GM23338 (cell line): ENCODE measurements around the gene CYP1B1. TPM values are rescaled to one million over a fixed set of nuclear protein-coding genes. Genes with fewer than 3 reads are reported as not detected.

Experiments
- ATAC-seq: fragments of 200-7000 bp; cut with Tn5 transposase; 3 replicates; pipeline ENCODE4 v1.9.1; 2020
- DNase-seq: peaks from one replicate; pipeline ENCODE4 v3.0.0-alpha.2; 2015; ENCODE audit warnings: low spot score
- H2AFZ ChIP-seq: fragments of 200-600 bp; sonication (generic); 2 replicates; pipeline ENCODE4 v1.8.0; 2016; ENCODE audit warnings: antibody characterized with exemption, mild to moderate bottlenecking, moderate library complexity
- H3F3A ChIP-seq: fragments of 200-600 bp; sonication (generic); replicated peaks from 2 replicates; pipeline ENCODE4 v1.8.0; 2017; ENCODE audit warnings: antibody characterized with exemption, mixed run types, low read depth
- H3K27ac ChIP-seq: fragments of 200-600 bp; sonication (generic); 2 replicates; pipeline ENCODE4 v1.6.1; 2016; ENCODE audit warnings: low read depth
- H3K27me3 ChIP-seq: fragments of 200-600 bp; sonication (generic); 2 replicates; pipeline ENCODE4 v1.8.0; 2016; ENCODE audit warnings: mild to moderate bottlenecking, mixed run types, moderate library complexity; ENCODE audit not compliant: insufficient read depth
- H3K36me3 ChIP-seq: fragments of 200-600 bp; sonication (generic); 2 replicates; pipeline ENCODE4 v1.8.0; 2016; ENCODE audit warnings: mild to moderate bottlenecking; ENCODE audit not compliant: insufficient read depth
- H3K4me1 ChIP-seq: fragments of 200-600 bp; sonication (generic); 2 replicates; pipeline ENCODE4 v1.8.0; 2016; ENCODE audit warnings: mild to moderate bottlenecking, moderate library complexity; ENCODE audit not compliant: insufficient read depth
- H3K4me2 ChIP-seq: fragments of 200-600 bp; sonication (generic); 2 replicates; pipeline ENCODE4 v1.7.1; 2017; ENCODE audit warnings: mixed run types
- H3K4me3 ChIP-seq: fragments of 200-600 bp; sonication (generic); 2 replicates; pipeline ENCODE4 v1.6.1; 2016; ENCODE audit warnings: mixed run types
- H3K79me2 ChIP-seq: fragments of 200-600 bp; sonication (generic); replicated peaks from 2 replicates; pipeline ENCODE4 v1.8.0; 2017; ENCODE audit warnings: mild to moderate bottlenecking; ENCODE audit not compliant: insufficient read depth
- H3K9me2 ChIP-seq: fragments of 200-600 bp; sonication (generic); 2 replicates; pipeline ENCODE4 v1.8.0; 2017; ENCODE audit not compliant: insufficient read depth
- H4K20me1 ChIP-seq: fragments of 200-600 bp; sonication (generic); replicated peaks from 2 replicates; pipeline ENCODE4 v1.8.0; 2017; ENCODE audit warnings: mild to moderate bottlenecking; ENCODE audit not compliant: insufficient read depth
- H3K27ac Mint-ChIP-seq: 2 replicates; pipeline ENCODE4 v1.8.0; 2020; ENCODE audit warnings: inconsistent platforms, mild to moderate bottlenecking, moderate library complexity, mixed read lengths
- H3K27me3 Mint-ChIP-seq: 3 replicates; pipeline ENCODE4 v1.8.0; 2022; ENCODE audit warnings: low read depth, mild to moderate bottlenecking, moderate library complexity, mixed read lengths, inconsistent platforms; ENCODE audit not compliant: insufficient read depth, poor library complexity
- H3K36me3 Mint-ChIP-seq: 3 replicates; pipeline ENCODE4 v1.8.0; 2021; ENCODE audit warnings: low read depth, mild to moderate bottlenecking, inconsistent platforms, moderate library complexity, mixed read lengths
- H3K4me1 Mint-ChIP-seq: 3 replicates; pipeline ENCODE4 v1.8.0; 2020; ENCODE audit warnings: mild to moderate bottlenecking, inconsistent platforms, mixed read lengths
- H3K4me3 Mint-ChIP-seq: 3 replicates; pipeline ENCODE4 v1.8.0; 2021; ENCODE audit warnings: moderate library complexity, mild to moderate bottlenecking, inconsistent platforms, mixed read lengths
- H3K9me3 Mint-ChIP-seq: 3 replicates; pipeline ENCODE4 v1.8.0; 2020; ENCODE audit warnings: moderate library complexity, mild to moderate bottlenecking, inconsistent platforms, mixed read lengths
- CREB1 ChIP-seq: fragments of 250-450 bp; sonication (Bioruptor Pico); IDR thresholded peaks from 2 replicates; pipeline ENCODE4 v1.5.0; 2020; ENCODE audit warnings: low read depth, mild to moderate bottlenecking, moderate library complexity
- CTCF ChIP-seq, 2 experiments: fragments of 200-600 bp in 1 of 2; sonication (generic) in 1 of 2; conservative IDR thresholded peaks; 2 replicates each; pipeline versions ENCODE4 v1.5.1 to v1.6.1; 2016 to 2017; ENCODE audit warnings: antibody characterized with exemption in 2 of 2, low read depth in 2 of 2, mild to moderate bottlenecking in 2 of 2, moderate library complexity in 1 of 2
- ETS1 ChIP-seq: IDR thresholded peaks from 2 replicates; pipeline ENCODE4 v1.6.1; 2016; ENCODE audit warnings: antibody characterized with exemption
- EZH2phosphoT487 ChIP-seq: fragments of 200-600 bp; sonication (generic); IDR thresholded peaks from one replicate; pipeline ENCODE4 v1.8.1; 2018; ENCODE audit warnings: antibody characterized with exemption; ENCODE audit not compliant: unreplicated experiment
- JUNB ChIP-seq: IDR thresholded peaks from one replicate; pipeline ENCODE4 v1.6.1; 2016; ENCODE audit warnings: antibody characterized with exemption; ENCODE audit not compliant: unreplicated experiment
- NANOG ChIP-seq: IDR thresholded peaks from 2 replicates; pipeline ENCODE4 v1.6.1; 2016; ENCODE audit warnings: antibody characterized with exemption, borderline replicate concordance
- POLR2AphosphoS5 ChIP-seq: IDR thresholded peaks from 2 replicates; pipeline ENCODE4 v1.6.1; 2016; ENCODE audit warnings: antibody characterized with exemption, low read depth
- STAT1 ChIP-seq: IDR thresholded peaks from one replicate; pipeline ENCODE4 v1.6.1; 2016; ENCODE audit warnings: antibody characterized with exemption; ENCODE audit not compliant: unreplicated experiment
- ZNF114 ChIP-seq: fragments of 250-450 bp; sonication (Bioruptor Pico); IDR thresholded peaks from 2 replicates; pipeline ENCODE4 v1.5.0; 2020; ENCODE audit warnings: mild to moderate bottlenecking, moderate library complexity
- ZNF331 ChIP-seq: fragments of 250-450 bp; sonication (Bioruptor Pico); IDR thresholded peaks from 2 replicates; pipeline ENCODE4 v1.5.0; 2020; ENCODE audit warnings: low read depth, mild to moderate bottlenecking, moderate library complexity
- polyA plus RNA-seq: library from polyadenylated mRNA; unstranded; fragments of >200 nt; fragmentation: Nextera tagmentation; extraction: Ambion mirVana; gene quantifications from 2 replicates; pipeline ENCODE4 v1.2.1, GENCODE V29; 2016
- total RNA-seq: library from RNA; depleted of rRNA; stranded (reverse); fragments of >200 nt; shearing (Covaris generic); gene quantifications from 2 replicates; pipeline ENCODE4 v1.2.3, GENCODE V29; 2014
- TF ChIP-seq, protein P1 (sequence below): fragments of 250-450 bp; sonication (Bioruptor Pico); IDR thresholded peaks from 2 replicates; pipeline ENCODE4 v1.5.0; 2020; ENCODE audit warnings: mild to moderate bottlenecking, moderate library complexity

The CYP1B1 gene
- total and polyA plus RNA-seq, 2 experiments from 2014 or later, result 3.3 to 6.2 TPM

DNA sequence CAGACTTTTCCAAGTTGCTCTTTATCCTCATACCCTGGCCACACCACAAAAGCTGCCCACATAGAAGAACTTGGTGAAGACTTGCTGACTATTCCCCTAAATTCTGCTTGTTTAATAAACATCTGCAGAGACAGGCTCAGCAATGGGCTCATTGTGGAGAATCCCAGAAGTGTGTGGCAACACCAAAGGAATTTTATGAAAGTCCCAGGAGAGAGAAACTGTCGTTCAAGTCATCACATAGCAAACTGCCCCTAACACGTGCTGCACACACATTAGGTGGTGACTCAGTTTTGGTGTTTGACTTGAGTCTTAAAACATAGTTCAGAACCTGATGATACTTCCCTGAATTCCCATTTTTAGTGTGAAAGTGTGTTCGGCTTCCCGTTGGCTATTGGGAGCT, 38.6 kb downstream of the CYP1B1 start (continued):
- TF ChIP-seq, protein P1, sequence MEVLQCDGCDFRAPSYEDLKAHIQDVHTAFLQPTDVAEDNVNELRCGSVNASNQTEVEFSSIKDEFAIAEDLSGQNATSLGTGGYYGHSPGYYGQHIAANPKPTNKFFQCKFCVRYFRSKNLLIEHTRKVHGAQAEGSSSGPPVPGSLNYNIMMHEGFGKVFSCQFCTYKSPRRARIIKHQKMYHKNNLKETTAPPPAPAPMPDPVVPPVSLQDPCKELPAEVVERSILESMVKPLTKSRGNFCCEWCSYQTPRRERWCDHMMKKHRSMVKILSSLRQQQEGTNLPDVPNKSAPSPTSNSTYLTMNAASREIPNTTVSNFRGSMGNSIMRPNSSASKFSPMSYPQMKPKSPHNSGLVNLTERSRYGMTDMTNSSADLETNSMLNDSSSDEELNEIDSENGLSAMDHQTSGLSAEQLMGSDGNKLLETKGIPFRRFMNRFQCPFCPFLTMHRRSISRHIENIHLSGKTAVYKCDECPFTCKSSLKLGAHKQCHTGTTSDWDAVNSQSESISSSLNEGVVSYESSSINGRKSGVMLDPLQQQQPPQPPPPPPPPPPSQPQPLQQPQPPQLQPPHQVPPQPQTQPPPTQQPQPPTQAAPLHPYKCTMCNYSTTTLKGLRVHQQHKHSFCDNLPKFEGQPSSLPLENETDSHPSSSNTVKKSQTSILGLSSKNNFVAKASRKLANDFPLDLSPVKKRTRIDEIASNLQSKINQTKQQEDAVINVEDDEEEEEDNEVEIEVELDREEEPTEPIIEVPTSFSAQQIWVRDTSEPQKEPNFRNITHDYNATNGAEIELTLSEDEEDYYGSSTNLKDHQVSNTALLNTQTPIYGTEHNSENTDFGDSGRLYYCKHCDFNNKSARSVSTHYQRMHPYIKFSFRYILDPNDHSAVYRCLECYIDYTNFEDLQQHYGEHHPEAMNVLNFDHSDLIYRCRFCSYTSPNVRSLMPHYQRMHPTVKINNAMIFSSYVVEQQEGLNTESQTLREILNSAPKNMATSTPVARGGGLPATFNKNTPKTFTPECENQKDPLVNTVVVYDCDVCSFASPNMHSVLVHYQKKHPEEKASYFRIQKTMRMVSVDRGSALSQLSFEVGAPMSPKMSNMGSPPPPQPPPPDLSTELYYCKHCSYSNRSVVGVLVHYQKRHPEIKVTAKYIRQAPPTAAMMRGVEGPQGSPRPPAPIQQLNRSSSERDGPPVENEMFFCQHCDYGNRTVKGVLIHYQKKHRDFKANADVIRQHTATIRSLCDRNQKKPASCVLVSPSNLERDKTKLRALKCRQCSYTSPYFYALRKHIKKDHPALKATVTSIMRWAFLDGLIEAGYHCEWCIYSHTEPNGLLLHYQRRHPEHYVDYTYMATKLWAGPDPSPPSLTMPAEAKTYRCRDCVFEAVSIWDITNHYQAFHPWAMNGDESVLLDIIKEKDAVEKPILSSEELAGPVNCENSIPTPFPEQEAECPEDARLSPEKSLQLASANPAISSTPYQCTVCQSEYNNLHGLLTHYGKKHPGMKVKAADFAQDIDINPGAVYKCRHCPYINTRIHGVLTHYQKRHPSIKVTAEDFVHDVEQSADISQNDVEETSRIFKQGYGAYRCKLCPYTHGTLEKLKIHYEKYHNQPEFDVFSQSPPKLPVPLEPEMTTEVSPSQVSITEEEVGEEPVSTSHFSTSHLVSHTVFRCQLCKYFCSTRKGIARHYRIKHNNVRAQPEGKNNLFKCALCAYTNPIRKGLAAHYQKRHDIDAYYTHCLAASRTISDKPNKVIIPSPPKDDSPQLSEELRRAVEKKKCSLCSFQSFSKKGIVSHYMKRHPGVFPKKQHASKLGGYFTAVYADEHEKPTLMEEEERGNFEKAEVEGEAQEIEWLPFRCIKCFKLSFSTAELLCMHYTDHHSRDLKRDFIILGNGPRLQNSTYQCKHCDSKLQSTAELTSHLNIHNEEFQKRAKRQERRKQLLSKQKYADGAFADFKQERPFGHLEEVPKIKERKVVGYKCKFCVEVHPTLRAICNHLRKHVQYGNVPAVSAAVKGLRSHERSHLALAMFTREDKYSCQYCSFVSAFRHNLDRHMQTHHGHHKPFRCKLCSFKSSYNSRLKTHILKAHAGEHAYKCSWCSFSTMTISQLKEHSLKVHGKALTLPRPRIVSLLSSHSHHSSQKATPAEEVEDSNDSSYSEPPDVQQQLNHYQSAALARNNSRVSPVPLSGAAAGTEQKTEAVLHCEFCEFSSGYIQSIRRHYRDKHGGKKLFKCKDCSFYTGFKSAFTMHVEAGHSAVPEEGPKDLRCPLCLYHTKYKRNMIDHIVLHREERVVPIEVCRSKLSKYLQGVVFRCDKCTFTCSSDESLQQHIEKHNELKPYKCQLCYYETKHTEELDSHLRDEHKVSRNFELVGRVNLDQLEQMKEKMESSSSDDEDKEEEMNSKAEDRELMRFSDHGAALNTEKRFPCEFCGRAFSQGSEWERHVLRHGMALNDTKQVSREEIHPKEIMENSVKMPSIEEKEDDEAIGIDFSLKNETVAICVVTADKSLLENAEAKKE (CRISPR knock-in tag), result no peak
- TF ChIP-seq POLR2AphosphoS5 (no peak), ZNF114 (CRISPR knock-in tag) (no peak), CREB1 (CRISPR knock-in tag) (no peak), CTCF (conservative IDR thresholded peaks at IDR 0.05; ENCODE audit: low read depth in 2 of 2) (no peak), JUNB (no peak)

DNA sequence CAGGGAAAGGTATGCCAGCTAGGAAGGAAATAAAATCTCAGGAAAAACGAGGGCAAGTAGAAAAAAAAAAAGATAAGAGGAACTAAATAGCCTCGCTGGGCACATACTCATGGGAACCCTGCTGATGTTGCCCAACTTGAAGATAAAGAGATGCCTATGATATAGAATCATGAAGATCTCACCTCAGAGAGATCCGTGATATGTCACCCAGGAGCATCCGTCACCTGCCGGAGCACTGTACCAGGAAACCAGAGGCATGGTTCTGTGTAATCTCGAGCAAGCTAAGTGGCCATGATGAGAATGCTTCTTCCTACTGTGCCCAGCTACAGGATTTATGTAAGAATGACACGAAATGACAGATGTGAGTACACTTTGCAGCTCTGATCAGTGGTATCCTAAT, 40.0 kb downstream of the CYP1B1 start:
- DNase-seq, result no peak
- Histone ChIP-seq H2AFZ (no peak overlapping the region), H3K27ac (no peak overlapping the region), H3K9me2 (no peaks in the 10 kb centered on the region), H3F3A (peaks cover 8% of the 10 kb centered on the region; the same call in 1 of the 2 replicates), H3K36me3 (no peaks in the 10 kb centered on the region), H3K4me3 (no peak overlapping the region), H4K20me1 (no peaks in the 10 kb centered on the region), H3K79me2 (no peaks in the 10 kb centered on the region), H3K27me3 (peaks cover 27% of the 10 kb centered on the region), H3K4me1 (peaks cover 13% of the 10 kb centered on the region; the same call in 1 of the 2 replicates), H3K4me2 (no peak overlapping the region)
- Mint-ChIP-seq H3K27ac (no peak overlapping the region), H3K27me3 (peaks cover 14% of the 10 kb centered on the region), H3K9me3 (no peaks in the 10 kb centered on the region), H3K36me3 (no peaks in the 10 kb centered on the region), H3K4me3 (no peak overlapping the region), H3K4me1 (peaks cover 7% of the 10 kb centered on the region; the same call in 2 of the 3 replicates)
- ATAC-seq, result no peak
- TF ChIP-seq ETS1 (no peak), POLR2AphosphoS5 (no peak), ZNF114 (CRISPR knock-in tag) (no peak), EZH2phosphoT487 (no peak), STAT1 (no peak), CTCF (conservative IDR thresholded peaks at IDR 0.05; ENCODE audit: low read depth in 2 of 2) (no peak), JUNB (no peak), ZNF331 (CRISPR knock-in tag) (no peak), NANOG (no peak)
